HUES64 (cell line): ENCODE results near the gene FBXW7.

ENCODE experiments used
- H3K27ac ChIP-seq: 2 replicates; pipeline ENCODE4 v1.7.0; 2013; ENCODE audit warnings: low read depth, low read length, inconsistent platforms
- H3K27me3 ChIP-seq: 2 replicates; pipeline ENCODE4 v1.6.1; 2013; ENCODE audit warnings: mild to moderate bottlenecking, low read length; ENCODE audit not compliant: insufficient read depth
- H3K36me3 ChIP-seq: 2 replicates; pipeline ENCODE4 v1.6.1; 2013; ENCODE audit warnings: mild to moderate bottlenecking, low read length; ENCODE audit not compliant: insufficient read depth
- H3K4me1 ChIP-seq: 2 replicates; pipeline ENCODE4 v1.6.1; 2013; ENCODE audit warnings: mild to moderate bottlenecking, low read length, moderate library complexity; ENCODE audit not compliant: insufficient read depth
- H3K4me3 ChIP-seq: 2 replicates; pipeline ENCODE4 v1.5.1; 2013; ENCODE audit warnings: mild to moderate bottlenecking, low read length, moderate library complexity
- H3K9ac ChIP-seq: 2 replicates; pipeline ENCODE4 v1.6.1; 2013; ENCODE audit warnings: mild to moderate bottlenecking, low read depth, low read length
- H3K9me3 ChIP-seq: 2 replicates; pipeline ENCODE4 v1.6.1; 2013; ENCODE audit warnings: low read depth, low read length; ENCODE audit not compliant: insufficient read depth
- WGBS: fragments of 150-250, 120-280 bp; methylation state at CpG from one replicate; pipeline ENCODE4 v1.1.7; 2013; ENCODE audit warnings: missing lambda C conversion rate; 5-methylcytosine and 5-hydroxymethylcytosine counted together

Gene FBXW7

GRCh38 chr4:152424977-152425376 lies 110.9 kb downstream of the FBXW7 start:
- Histone ChIP-seq H3K36me3 (no peaks in the 10 kb centered on the region), H3K9ac (no peak overlapping the region), H3K27ac (peak overlapping the region; percentile 41; the same call in 1 of the 2 replicates), H3K9me3 (no peaks in the 10 kb centered on the region), H3K4me3 (peak overlapping the region; percentile 12; the same call in 1 of the 2 replicates), H3K27me3 (no peaks in the 10 kb centered on the region), H3K4me1 (peaks cover 17% of the 10 kb centered on the region)
- 33% methylated on average over 2 of the region's 2 CpGs for WGBS

- Histone ChIP-seq H3K9ac (no peak overlapping the region), H3K4me3 (peak overlapping the region; percentile 12; the same call in 1 of the 2 replicates), H3K27ac (no peak overlapping the region), H3K4me1 (peaks cover 17% of the 10 kb centered on the region), H3K36me3 (no peaks in the 10 kb centered on the region), H3K9me3 (no peaks in the 10 kb centered on the region), H3K27me3 (no peaks in the 10 kb centered on the region)
- 90% methylated on average over 3 of the region's 3 CpGs for WGBS
Observed at GRCh38 chr4:152424396-152424795, 111.5 kb downstream of the FBXW7 start.

- Histone ChIP-seq H3K9ac (no peak overlapping the region), H3K9me3 (no peaks in the 10 kb centered on the region), H3K27me3 (no peaks in the 10 kb centered on the region), H3K27ac (no peak overlapping the region), H3K36me3 (no peaks in the 10 kb centered on the region), H3K4me1 (peaks cover 20% of the 10 kb centered on the region), H3K4me3 (no peak overlapping the region)
- WGBS: no CpG with 5 or more reads among the region's 1 CpG
Observed at GRCh38 chr4:152422817-152423320, 113.0 kb downstream of the FBXW7 start.

DNA sequence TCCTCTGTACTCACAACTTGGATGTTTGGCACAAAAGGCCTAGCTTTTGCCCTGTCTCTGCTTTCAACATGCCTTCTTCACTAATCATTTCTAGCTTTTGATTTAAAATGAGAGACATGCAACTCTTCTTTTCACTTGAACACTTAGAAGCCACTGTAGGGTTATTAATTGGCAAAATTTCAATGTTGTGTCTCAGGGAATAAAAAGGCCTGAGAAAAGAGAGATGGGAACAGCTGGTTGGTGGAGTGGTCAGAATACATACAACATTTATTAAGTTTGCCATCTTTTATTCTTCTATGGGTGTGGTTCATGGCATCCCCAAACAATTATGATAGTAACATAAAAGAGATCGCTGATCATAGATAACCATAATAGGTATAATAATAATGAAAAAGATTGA lies 114.3 kb downstream of the FBXW7 start:
- WGBS: no CpG with 5 or more reads among the region's 1 CpG
- Histone ChIP-seq H3K4me3 (no peak overlapping the region), H3K9ac (no peak overlapping the region), H3K4me1 (peaks cover 23% of the 10 kb centered on the region), H3K27me3 (no peaks in the 10 kb centered on the region), H3K9me3 (no peaks in the 10 kb centered on the region), H3K36me3 (no peaks in the 10 kb centered on the region), H3K27ac (no peak overlapping the region)

DNA sequence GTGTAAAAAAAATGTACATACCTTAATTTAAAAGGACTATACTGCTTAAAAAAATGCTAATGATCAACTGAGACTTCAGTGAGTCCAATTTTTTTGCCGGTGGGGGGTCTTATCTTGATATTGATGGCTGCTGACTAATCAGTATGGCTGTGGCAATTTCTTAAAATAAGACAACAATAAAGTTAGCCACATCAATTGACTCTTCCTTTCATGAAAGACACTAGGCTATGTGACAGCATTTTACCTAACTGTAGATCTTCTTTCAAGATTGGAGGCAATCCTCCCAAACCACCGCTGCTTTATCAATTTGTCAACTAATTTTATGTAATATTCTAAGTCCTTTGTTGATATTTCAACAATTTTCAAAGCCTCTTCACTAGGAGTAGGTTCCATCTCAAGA lies 116.1 kb downstream of the FBXW7 start:
- no peaks in the 10 kb centered on the region for H3K27me3 ChIP-seq
- no peaks in the 10 kb centered on the region for H3K9me3 ChIP-seq
- H3K36me3 ChIP-seq: no peaks in the 10 kb centered on the region
- no peak overlapping the region for H3K9ac ChIP-seq
- 100% methylated on average over 1 of the region's 2 CpGs for WGBS
- no peak overlapping the region for H3K4me3 ChIP-seq
- peaks cover 18% of the 10 kb centered on the region for H3K4me1 ChIP-seq
- H3K27ac ChIP-seq: no peak overlapping the region

DNA sequence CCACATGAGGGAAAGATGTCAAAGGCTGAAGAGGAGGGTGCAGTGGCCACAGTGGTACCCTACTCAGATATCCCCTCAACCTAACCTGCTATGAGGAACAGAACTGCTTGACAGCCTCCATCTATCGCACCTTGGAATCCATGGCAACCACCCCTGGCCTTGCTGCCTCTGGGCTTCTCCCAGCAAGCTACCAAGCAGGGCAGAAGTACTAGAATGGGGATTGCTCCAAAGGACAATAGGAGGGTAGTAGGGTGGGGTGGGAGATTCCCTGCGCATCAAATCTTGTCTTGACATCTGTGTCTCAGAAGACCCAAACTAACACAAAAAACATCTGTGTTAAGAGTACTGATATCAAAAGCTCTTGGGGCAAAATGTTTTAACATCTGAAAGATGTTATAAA lies 118.2 kb downstream of the FBXW7 start:
- Histone ChIP-seq H3K27me3 (no peaks in the 10 kb centered on the region), H3K36me3 (no peaks in the 10 kb centered on the region), H3K4me3 (no peak overlapping the region), H3K4me1 (peaks cover 12% of the 10 kb centered on the region), H3K9ac (no peak overlapping the region), H3K9me3 (no peaks in the 10 kb centered on the region), H3K27ac (no peak overlapping the region)
- WGBS: 96% methylated on average over 2 of the region's 2 CpGs

GRCh38 chr4:152415980-152416379 lies 119.9 kb downstream of the FBXW7 start:
- WGBS: 100% methylated on average over 1 of the region's 2 CpGs
- Histone ChIP-seq H3K36me3 (no peaks in the 10 kb centered on the region), H3K4me1 (peaks cover 12% of the 10 kb centered on the region), H3K4me3 (no peak overlapping the region), H3K9ac (no peak overlapping the region), H3K27me3 (no peaks in the 10 kb centered on the region), H3K27ac (no peak overlapping the region), H3K9me3 (no peaks in the 10 kb centered on the region)

GRCh38 chr4:152408514-152409327 lies 127.2 kb downstream of the FBXW7 start:
- Histone ChIP-seq H3K4me3 (no peak overlapping the region), H3K9ac (no peak overlapping the region), H3K27ac (no peak overlapping the region), H3K27me3 (no peaks in the 10 kb centered on the region), H3K36me3 (no peaks in the 10 kb centered on the region), H3K9me3 (no peaks in the 10 kb centered on the region), H3K4me1 (peaks cover 6% of the 10 kb centered on the region)
- 78% methylated on average over 3 of the region's 3 CpGs for WGBS

DNA sequence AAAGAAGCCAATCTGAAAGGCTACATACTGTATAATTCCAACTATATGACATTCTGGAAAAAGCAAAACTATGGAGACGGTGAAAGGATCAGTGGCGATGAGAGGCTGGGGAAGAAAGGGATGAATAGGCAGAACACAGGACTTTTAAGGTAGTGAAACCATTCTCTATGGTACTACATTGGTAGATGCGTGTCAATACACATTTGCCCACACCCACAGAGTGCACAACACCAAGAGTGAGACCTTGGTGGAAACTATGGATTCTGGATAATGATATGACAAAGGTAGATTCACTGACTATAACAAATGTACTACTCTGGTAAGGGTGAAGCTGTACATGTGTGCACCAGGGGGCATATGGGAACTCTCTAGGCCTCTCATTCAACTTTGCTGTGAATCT lies 134.5 kb downstream of the FBXW7 start:
- WGBS: 100% methylated on average over 3 of the region's 3 CpGs
- H3K4me3 ChIP-seq: no peak overlapping the region
- no peaks in the 10 kb centered on the region for H3K9me3 ChIP-seq

GRCh38 chr4:152399246-152399645 lies 136.6 kb downstream of the FBXW7 start:
- no peak overlapping the region for H3K4me3 ChIP-seq
- no peaks in the 10 kb centered on the region for H3K36me3 ChIP-seq
- no peak overlapping the region for H3K9ac ChIP-seq
- H3K4me1 ChIP-seq: peaks cover 7% of the 10 kb centered on the region
- H3K9me3 ChIP-seq: no peaks in the 10 kb centered on the region
- H3K27me3 ChIP-seq: no peaks in the 10 kb centered on the region
- no peak overlapping the region for H3K27ac ChIP-seq

More for the DNA sequence above, 134.5 kb downstream of the FBXW7 start:
- H3K4me1 ChIP-seq: peaks cover 8% of the 10 kb centered on the region
- no peak overlapping the region for H3K9ac ChIP-seq
- H3K36me3 ChIP-seq: no peaks in the 10 kb centered on the region
- no peak overlapping the region for H3K27ac ChIP-seq
- H3K27me3 ChIP-seq: no peaks in the 10 kb centered on the region

DNA sequence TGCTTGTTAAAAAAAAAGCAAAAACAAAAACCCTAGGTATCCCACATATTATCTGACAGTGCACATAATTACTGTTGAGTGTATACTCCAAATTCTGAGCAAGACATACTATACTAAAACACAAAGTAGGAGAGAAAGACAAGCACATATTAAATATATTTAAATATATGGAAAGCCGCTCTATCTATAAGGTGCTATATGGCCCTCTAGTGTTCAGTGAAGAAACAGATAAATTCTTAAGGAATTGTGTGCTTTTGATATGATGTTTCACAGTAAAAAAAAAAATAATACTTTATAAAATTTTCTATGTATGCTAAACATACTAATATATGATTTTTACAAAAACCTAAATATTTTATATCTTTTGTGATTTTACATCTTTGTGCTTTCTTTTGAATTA lies 137.8 kb downstream of the FBXW7 start:
- Histone ChIP-seq H3K9me3 (no peaks in the 10 kb centered on the region), H3K9ac (no peak overlapping the region), H3K27me3 (no peaks in the 10 kb centered on the region), H3K4me1 (no peaks in the 10 kb centered on the region), H3K27ac (no peak overlapping the region), H3K36me3 (no peaks in the 10 kb centered on the region), H3K4me3 (no peak overlapping the region)
- no CpG with 5 or more reads among the region's 1 CpG for WGBS
